Glomerular visceral epithelial cell (primary cell): ENCODE measurements around the gene CKM.
A peak's percentile ranks its signal among the peaks of the same experiment; 100 is the strongest.

Experiments
- DNase-seq: peaks from one replicate; pipeline ENCODE4 v3.0.0-alpha.2; 2016; ENCODE audit errors: extremely low spot score

CKM gene

GRCh38 chr19:45322744-45323281 is at the start of gene CKM:
Gene CKM (minus strand): TSS chr19:45322875. CDS start chr19:45319713, 3,162 bp downstream.
- no peak for DNase-seq

- DNase-seq: peak; percentile 99
Observed at GRCh38 chr19:45370410-45371204, 47.9 kb upstream of the CKM start, which contains the start of gene ERCC2. Gene ERCC2 (minus strand): TSS chr19:45370573. CDS start chr19:45370540, 33 bp downstream.

DNA sequence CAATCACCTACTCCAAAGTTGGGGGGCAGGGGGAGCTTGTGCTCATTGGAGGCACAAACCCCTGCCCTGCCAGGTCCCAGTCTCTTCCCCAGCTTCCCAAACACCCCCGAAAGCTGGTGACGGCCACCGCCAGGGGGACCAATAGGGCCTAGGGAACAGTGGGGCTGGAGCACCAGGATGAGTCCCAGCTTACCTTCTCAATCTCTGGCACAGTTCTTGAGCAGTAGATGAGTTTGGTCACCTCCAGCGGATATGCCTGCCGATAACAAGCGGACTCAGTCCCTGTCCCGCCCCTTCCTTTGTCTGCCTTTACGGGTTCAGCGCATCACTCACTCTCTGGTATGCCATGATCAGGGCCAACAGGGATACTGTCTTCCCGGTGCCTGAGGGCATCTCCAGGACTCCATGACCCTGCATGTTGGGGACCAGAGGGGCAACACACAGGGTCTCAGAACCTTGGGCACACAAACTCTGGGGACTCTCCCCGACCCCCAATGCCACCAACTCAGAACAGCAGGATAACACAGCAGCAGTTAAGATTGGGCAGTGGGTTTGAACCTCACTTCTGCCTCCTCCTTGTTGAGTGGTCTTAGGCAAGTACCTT is 46.2 kb upstream of the CKM start:
- DNase-seq: no peak

GRCh38 chr19:45368127-45368526 is 45.5 kb upstream of the CKM start:
- no peak for DNase-seq

DNA sequence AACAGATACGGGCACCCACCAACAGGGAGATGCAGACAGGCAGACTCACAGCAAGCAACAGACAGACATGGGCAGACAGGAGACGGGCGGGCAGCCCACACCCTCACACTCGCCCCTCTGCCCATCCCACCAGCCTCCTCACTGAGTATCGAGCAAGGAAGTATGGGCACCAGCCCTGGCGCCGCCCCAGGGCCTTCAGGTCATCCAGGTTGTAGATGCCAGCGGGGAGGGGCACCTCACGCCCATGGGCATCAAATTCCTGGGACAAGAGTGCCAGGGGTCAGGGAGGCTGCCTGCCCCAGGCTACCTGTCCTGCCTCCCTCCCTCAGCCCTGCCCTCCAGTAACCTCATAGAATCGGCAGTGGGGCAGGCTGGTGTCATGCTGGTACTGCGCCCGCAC is 42.0 kb upstream of the CKM start:
- no peak for DNase-seq

- DNase-seq: no peak
Observed at GRCh38 chr19:45363861-45364459, 41.3 kb upstream of the CKM start.

DNA sequence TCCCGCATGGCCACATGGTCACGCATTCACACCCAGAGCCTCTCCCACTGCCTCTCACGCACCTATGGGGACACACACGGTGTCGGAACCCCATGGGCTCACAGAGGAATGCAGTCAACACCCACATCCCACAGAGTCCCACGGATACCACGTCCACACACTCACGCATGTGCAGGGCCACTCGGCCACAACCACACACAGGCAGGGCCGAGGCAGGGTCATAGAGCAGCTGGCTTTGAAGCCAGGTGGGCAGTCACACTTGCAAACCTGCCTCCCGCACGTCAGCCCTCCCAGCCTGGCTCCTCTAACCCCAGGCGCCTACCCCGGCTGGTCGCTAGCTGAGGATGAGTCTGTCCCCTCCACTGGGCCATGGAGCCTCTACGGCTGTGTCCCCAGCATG is 39.6 kb upstream of the CKM start:
- no peak for DNase-seq

DNA sequence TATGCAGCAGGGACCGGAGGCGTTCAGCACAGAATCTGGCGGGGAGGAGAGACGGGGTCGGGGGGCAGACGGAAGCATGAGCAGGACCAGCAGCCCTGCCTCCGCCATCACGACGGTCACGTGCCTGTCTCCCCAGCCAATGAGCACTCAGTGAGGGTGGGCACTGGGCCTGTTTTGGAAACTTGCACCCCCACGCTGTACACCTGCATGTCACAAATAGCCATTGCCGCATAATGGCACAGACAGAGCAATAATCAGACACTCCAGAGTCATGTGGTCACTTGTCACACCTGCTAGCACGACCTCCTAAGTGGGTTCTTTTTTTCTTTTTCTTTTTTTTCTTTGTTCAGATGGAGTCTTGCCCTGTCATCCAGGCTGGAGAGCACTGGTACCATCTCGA is 38.9 kb upstream of the CKM start:
- DNase-seq: no peak

DNA sequence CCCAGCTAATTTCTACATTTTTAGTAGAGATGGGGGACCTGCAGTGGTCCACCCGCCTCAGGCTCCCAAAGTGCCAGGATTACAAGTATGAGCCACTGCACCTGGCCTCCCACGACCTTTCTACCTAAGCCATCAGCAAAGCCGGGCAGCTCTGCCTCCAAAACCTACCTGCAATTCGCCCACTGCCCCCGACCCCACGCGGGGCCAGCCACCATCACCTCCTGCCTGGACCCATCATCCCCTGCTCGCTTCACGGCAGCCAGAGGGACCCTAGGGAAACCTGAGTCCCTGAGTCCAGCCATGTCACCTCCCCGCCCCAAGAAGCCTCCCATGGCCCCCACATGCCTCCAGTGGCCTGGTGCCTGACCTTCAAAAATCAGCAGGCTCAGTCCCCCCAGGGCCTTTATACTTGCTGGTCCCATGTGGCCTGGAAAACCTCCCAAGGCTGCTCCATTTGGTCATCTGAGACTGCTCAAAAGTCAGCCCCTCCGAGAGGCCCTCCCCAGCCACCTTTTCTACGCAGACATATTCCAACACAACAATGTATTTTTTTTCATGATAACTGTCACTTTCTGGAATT is 35.6 kb upstream of the CKM start:
- DNase-seq: no peak

DNA sequence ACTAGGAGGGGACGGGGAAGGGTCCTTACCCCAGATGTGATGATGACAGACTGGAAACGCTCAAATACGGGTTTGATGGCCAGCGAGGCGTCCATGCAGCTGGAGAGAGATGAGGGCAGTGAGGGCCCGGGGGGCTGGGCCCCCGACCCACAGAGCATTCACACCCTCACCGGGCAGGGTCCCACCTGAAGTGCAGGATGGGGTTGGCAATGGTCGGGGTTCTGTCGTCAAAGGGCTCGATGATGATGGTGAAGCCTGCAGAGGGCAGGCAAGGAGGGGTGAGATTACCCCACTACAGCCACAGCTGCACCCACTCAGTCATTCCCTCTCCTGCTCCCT is 34.7 kb upstream of the CKM start:
- no peak for DNase-seq

GRCh38 chr19:45356760-45357444 is 34.2 kb upstream of the CKM start:
- no peak for DNase-seq

- DNase-seq: no peak
Observed at GRCh38 chr19:45355910-45356309, 33.2 kb upstream of the CKM start.

DNA sequence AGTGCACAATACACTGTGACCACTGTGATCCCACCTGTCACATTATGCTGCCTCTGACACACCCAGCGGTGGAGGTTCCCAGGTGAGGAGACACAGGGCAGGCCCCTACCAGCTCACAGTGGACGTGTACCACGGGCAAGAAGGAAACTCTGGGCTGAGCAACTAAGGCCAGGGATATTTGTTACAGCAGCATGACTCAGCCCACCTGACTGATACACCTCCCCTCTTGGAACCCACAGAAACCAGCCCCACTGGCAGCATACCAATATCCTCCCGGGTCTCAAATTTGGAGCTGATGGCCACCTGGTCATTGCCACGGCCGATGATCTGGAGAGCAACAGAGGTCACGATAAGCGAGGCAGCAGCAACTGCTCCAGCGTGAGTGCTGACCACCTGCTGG is 32.7 kb upstream of the CKM start:
- no peak for DNase-seq

DNA sequence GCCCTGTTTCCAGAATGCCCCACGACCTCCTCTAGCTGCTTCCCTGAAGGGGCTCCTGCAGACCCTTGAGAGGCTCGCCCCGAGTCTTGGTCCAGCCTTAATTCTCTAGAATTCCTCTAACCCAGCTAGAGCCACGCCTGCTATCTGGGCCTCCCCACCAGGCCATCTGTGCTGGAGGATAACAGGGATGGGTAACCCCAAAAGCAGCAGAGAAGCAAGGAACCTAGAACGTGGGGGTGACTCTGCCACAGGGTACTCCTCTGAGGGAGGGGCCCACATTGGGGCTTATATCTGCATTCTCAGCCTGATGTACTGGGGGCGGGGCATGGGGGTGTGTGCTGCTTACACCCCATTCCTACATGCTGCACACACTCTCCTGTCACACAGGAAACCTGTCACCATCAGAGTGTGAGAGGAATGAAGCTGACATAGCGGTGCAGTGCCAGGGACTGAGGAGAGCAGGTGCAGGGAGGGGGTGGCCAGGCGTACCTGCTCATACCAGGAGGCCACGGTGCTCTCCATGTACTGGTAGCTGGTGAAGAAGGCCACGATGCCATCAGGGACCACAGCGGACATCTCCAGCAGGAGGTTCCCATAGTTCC is 31.7 kb upstream of the CKM start:
- DNase-seq: no peak

GRCh38 chr19:45352914-45353796 is 30.5 kb upstream of the CKM start:
- no peak for DNase-seq

DNA sequence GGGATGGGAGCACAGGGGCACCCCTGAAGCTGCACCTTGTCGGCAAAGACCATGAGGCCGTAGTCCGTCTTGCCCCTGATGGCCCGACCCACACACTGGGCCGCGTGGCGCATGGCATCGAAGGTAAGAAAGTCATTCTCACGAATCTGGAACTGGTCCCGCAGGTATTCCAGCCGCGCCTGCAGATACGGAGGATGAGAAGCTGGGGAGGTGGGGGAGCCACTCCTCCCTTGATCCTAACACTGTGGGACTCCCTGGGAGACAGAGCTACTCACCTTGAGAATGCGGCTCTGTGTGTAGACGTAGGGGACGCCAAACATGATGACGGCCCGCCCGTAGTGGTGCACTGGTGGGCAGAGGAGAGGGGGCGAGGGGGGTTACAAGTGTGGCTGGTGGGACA is 29.8 kb upstream of the CKM start:
- no peak for DNase-seq

GRCh38 chr19:45352062-45352461 is 29.4 kb upstream of the CKM start:
- no peak for DNase-seq

DNA sequence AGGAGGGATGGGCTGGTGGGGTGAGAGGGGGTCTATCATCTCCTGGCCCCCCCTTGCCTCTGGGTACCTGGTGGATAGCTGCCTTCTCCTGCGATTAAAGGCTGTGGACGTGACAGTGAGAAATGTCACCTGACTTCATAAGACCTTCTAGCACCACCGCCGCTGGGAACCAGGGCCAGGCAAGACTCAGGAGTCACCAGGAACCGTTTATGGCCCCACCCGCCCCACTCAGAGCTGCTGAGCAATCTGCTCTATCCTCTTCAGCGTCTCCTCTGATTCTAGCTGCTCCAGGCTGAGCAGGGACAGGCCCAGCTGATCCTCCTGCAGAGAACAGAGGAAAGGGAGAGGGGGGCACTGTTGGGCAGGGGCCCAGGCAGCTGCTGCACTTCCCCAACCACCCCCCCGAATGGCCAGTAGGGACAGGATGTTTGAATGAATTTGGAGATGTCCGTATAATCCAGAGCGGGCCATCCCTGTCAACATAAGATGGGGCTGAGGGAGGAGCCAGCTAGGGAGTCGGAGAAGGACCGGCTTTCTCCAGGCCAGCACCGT is 28.8 kb upstream of the CKM start:
- DNase-seq: no peak

DNA sequence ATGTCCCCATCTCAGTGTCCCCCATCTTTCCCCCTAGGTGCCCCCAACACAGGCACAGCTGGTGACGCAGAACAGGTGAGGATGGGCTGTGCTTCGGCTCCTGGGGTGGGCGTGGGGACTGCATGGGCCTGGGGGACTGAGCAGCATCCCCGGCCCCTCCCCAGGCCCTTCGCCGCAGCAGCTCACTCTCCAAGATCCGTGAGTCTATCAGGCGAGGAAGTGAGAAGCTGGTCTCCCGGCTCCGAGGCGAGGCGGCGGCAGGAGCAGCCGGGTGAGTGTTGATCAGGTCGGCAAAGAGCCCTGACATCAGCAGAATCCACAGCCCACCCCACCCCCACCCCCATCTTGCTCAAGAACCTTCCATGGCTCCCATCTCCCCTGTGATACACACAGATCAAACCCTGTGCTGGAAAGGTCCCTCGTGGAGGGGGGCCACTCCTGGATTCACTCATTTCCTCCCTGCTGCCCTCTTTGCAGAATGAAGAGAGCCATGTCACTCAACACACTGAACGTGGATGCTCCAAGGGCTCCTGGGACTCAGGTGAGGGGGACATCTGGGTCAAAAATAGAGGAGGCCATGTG is 27.9 kb upstream of the CKM start:
- no peak for DNase-seq

GRCh38 chr19:45349430-45349941 is 26.8 kb upstream of the CKM start:
- DNase-seq: no peak
